HG03469 (cell line): Measurements from ENCODE around the gene POLD1.

Experiments used
- ATAC-seq: cut with Tn5 transposase; IDR thresholded peaks from one replicate; pipeline ENCODE4 v1.9.1; 2021; ENCODE audit warnings: mild to moderate bottlenecking, moderate library complexity, moderate number of reproducible peaks; ENCODE audit not compliant: unreplicated experiment

POLD1 gene

DNA sequence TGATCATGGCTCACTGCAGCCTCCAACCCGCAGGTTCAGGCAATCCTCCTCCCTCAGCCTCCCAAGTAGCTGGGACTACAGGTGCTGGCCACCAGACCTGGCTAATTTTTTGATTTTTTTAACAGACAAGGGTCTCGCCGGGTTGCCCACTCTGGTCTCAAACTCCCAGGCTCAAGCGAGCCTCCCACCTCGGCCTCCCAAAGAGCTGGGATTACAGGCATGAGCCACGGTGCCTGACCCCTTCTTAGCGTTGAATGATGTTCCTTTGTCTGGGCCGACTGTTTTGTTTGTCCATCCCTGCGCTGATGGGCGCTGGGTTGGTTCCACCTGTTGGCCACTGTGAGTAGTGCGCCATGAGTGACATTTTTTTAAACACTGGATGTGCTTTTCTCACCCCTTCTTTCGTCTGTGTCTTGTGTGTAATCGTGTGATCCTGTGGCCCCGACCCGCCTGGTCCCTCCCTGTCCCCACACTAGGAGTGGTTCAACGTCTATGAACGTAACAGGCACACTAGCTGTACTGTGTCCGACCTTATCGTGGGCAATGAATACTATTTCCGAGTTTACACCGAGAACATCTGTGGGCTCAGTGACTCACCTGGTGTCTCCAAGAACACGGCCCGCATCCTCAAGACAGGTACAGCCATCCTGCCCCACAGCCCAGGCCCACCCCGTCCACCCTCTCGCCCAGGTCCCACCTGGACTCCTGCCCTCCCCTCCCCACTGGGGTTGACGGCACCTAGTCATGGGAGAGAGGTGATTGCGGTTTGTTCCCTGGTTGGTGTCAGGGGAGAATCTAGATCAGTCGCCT is 77.1 kb downstream of the POLD1 start:
- ATAC-seq, result no peak

DNA sequence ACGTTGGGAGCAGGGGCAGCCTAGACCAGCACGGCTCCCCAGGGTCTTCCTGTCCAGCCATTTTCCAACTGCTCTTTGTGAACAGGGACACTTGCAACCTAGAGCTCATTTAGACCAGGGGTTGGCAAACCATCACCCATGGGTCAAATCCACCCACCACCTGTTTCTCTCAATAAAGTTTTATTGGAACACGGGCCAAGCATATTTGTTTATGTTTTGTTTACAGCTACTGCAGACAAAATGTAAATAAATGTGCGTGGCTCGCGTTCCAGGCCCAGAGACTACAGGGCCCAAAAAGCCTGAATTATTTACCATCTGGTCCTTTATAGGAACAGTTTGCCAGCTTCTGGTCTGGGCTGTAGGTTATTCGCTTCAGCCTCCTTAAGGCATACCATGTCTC is 78.8 kb downstream of the POLD1 start:
- ATAC-seq, result no peak

DNA sequence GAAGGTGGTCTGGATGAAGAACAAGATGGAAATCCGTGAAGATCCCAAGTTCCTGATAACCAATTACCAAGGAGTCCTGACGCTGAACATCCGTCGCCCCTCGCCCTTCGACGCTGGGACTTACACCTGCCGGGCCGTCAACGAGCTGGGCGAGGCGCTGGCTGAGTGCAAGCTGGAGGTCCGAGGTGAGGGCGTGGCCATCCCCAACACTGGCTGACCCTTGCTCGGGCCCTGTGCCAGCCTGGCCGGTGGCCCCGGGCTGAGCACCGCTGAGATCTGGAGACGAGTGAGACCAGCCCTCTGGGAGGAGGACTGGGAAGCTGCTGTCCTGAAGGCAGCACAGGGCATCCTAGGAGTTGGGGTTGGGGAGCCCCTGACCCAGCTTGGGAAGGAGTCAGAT is 80.2 kb downstream of the POLD1 start:
- ATAC-seq, result no peak

DNA sequence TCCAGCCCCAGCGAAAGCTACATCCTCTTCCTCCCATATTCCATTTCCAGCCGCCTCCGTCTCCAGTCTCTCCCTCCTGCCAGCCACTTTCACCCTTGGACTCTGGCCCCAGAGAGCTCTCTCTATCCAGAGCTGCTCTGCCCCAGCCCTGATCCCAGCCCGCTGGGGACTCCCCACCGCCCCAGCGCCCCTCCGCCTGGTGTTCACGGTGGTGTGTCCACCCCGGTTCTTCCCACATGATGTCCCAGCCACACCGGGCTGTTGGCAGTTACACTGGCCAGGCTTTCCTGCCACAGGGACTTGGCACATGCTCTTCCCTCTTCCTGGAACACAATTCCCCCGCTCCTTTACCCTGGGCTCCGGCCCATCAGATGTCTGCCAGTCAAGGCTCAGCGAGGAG is 80.9 kb downstream of the POLD1 start:
- ATAC-seq, result no peak

DNA sequence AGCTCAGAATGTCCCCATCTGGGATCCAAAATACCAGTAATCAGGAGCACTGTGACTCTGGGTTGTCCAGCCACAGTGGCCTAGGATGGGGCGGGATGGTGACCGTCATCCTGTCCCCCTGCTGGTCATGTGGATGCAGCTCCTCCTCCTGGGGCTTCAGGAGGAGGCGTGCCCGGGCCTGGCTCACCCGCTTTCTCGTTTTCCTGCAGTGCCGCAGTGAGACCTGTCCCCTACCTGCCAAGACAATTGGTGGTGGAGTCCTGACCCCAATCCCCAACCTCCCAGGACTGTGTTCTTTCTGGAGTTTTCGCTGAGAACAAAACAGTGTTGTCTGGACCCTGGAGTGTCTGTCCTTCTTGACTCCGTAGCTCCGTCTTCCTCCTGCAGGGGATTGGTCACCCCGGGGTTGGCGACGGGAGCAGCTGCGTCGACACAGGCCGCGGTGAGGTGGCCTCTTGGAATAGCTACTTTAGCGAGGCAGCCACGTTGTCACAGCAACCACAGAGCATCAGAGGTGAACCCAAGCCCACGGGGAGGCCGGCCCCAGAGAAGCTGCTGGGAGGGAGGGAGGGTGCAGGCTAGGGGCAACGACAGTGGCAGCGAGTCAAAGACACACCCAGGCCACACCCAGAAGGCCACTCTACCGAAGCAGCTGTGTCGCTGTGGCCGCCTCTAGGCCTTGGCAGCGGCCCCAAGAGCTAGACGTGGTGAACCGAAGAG is 82.0 kb downstream of the POLD1 start:
- ATAC-seq, result no peak

DNA sequence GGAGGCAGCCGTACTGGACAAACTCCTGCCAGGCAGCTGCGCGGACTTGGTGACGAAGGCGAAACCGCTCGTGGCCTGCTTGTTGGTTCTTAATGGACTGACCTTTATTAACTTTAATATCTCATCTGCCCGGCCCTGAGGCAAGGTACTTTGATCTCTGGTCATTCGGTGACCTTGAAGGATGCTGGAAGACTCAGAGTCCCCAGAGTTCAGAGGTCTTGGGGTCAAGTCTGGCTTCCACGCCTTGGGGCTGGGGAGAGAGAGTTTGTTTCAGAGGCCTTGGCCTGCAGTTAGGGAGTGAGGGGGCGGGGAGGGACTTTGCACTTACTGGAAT is 82.5 kb downstream of the POLD1 start:
- ATAC-seq, result no peak

DNA sequence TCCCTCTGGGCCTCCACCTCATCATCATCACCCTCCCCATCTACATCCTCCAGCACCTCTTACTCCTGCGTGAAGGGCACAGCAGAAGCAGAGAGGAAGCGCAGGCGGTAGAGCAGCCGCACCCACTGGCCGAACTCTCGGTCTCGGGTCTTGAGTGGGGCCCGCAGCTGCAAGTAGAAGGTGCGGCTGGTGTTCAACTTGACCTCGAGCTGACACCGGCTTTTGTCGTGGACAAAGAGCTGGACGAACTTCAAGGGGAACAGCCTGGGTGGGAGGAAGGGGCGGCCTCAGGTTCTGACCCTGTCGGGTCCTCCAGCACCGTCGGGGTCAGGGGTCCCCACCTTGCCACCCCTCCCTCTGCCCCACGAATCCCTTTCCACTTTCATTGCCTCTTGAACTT is 83.4 kb downstream of the POLD1 start:
- ATAC-seq, result no peak
